NCI-H82 treated with DMSO at 0.1 percent for 48 hours (cell line): ENCODE data around the gene MRM1.
A peak's percentile ranks its signal among the peaks of the same experiment; 100 is the strongest.

Experiments used
- DNase-seq: peaks from one replicate; lab custom pipeline; 2025; ENCODE audit not compliant: unreplicated experiment; lab: John Stamatoyannopoulos, UW

MRM1 gene

DNA sequence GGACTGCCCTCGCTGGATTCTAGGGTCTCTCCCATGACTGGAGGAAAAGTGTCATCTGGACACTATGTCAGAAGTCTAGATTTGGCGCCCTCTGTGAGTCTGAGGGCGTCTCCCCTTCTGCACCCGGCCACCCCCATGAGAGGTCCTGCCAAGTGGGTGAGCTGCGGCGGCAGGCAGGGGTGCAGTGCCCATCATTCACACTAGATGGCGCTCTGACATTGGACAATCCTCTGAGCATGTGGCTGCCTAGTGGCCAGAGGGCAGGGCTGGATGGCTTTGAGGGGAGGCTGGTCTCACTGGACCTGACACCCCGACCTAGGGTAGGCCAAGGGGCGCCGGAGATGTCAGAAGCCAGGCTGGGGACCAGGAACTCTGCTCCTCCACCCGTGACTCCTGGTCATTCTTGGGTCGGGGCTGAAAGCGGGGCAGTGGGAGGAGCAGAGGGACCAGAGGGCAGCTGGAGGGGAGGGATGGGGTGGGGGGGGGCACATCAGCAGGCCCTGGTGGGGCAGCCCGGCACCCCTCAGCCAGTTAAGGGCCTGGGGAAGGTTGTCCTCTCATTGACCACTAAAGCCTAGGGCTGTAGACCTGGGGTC is 28.0 kb downstream of the MRM1 start:
- peak; percentile 38 for DNase-seq

DNA sequence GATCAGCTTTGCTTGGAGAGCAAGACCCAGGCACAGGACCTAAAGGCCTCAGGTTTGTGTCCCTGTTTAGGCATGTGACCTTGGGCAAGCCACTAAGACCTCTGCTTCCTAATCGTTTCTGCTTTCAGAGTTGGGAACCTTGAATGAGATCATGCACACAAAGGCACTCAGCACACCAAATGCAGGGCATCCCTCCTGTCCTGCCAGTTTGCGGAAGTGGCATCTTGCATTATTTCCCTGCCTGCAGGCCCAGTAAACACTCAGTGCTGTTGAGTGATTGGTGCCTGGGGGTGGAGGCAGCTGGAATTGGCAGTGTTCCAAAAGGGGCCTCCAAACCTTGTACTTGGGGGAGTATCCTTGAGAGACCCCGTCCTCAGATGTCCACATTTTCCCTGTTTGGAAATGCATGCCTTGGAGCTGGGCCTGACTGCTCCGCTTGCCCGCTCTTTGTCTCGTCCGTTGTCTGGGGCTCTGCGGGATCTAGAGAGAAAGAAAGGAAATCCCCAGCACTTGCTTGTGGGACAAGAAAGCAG is 28.7 kb downstream of the MRM1 start:
- DNase-seq = no peak

DNA sequence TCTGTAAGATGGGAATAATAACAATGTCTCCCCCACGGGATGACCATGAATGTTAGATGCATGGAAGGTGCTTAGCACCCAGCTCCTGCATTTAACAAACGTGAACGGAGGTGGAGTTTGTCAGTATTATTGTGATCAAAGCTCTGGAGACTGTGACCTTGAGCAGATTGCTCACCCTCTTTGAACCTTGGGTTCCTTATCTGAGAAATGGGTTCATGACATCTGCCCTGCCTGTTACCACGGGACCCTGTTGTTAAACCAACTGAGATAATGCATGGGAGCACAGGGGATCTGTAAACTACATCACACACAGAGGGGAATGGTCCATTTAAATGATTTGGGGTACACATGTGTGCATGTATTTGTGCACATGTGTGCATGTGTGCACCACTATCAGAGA is 29.6 kb downstream of the MRM1 start:
- no peak for DNase-seq

DNA sequence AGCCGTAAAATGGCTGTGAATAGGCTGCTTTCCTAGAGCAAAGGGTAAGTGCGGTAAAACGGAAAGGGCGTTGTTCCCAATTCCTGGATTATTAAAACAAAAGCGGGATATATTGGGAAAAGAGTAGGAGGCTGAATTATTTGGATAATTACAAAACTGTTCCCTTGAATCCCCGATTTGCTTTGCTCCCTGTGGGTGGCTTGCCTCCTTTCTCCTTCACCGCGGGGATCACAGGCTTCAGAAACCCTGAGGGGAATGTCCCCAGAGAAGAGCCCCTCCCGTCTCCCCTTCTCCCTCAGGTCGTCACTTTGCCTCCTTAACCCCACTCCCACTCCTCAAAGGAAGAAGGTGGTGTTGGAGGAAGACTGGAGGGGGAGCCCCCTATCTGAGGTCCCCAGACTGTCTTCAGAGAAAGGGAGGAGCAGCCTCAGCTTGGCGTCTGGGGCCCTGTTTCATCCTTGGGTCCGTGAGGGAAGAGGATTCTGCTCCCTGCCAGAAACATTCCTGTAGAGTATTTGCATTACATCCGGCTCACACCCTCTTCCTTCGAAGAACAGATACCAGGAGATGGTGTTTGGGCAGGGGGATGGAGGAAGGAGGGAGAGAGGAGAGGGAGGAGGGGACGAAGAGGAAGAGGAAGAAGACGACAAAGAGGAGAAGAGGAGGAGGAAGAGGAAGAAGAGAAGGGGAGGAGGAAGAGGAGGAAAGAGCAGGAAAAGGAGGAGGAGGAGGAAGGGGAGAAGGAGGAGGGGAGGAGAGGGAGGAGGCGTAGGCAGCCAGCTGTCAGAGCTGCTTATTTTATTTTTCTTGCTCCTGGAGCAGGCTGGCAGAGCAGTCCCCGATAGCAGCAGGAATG is 31.8 kb downstream of the MRM1 start:
- no peak for DNase-seq

DNA sequence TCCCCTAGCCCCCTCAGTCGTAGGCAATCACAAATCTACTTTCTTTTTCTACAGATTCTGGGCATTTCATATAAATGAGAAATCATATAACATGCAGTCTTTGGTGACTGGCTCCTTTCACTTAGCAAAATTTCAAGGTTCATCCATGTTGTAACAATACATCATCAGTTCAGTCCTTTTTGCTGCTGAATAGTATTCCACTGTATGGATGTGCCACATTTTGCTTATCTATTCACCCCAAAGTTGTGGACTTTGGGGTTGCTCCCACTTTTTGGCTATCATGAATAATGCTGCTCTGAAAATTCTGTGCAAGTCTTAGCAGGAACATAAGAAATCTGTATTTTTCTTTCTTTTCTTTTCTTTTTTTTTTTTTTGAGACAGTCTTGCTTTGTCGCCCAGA is 39.0 kb downstream of the MRM1 start:
- no peak for DNase-seq

DNA sequence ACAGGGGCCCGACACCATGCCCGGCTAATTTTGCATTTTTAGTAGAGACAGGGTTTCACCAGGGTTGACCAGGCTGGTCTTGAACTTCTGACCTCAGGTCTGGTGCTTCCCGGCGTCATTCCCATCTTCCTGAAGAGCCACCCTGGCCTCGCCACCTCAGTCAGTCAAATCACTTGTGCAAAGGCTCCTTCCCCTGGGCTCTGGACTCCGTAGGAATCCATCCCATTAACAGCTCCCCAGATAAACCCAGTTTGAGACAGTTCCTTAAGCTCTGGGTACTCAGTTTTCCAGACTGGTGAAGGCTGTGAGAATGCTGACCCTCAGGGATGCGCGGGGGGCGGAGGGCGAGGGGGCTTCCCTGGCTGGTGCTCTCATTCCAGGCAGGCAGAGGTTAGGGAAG is 39.5 kb downstream of the MRM1 start:
- DNase-seq = no peak

DNA sequence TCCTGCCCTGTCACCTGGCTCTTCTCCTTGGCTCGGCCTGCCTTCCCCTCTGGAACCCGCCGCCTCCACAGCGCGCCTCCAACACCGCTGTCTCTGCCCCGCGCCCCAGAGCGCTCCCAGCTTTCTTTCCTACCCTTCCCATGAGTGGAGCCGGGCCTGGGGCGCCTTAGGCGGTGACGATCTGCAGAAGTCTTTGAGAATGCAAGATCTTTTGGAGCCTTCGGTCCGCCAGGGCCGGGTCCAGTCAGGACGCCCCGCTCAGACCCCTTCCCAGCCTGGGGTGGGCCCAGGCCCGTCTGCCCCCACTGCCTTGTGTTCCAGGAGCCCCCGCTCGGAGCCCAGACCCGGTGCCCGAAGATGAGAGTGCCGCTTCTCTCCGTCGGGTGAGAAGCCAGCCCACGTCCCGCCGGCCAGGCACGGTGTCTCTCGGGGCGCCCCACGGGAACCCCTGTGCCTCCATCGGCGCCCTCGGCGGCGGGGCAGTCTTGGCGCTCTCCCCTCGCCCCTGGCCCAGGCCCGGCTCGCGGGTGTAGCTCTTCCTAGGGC is 40.0 kb downstream of the MRM1 start:
- no peak for DNase-seq

DNA sequence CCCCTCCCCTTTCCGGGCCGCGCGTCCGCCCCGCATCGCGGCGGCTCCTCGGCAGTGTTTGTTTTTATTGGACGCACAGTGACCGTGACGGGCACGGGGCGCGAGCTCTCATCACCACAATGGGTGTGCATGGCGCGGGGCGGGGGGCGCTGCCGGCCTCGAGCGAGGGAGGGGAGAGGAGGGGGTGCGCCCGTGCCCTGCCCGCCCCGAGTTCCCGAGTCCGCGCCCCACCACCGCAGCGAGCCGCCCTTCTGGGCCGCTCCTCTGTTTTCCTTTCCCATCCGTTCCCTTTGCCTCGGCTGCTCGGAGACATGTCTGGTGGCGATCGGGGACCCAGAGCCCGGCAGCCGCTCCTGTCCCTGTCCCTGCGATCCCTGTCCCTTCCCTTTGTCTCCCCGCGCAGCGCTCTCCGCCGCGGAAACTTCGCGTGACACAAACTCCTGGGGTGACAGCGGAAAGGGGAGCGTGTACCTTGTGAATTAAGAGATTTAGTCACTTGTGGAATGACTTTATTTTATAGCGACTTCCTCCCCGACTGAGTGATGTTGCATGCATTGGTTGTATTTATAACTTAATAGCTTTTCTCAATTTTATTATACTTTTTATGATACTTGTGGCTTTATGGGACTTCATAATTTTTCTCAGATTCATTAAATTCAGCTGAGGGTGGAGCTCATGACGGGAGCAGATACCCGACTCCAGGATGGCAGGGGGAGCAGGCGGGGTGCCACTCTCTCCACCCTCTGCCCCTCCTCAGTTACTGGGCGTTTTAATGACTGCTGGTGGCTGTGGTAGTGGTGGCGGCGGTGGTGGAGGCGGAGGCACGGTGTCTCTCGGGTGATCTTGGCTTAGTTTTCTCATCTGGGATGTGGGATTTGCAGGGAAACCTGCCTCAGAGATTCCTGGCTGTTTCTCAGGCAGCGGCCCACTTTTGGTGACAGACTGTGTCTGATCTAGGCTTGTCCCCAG is 40.8 kb downstream of the MRM1 start:
- no peak for DNase-seq

DNA sequence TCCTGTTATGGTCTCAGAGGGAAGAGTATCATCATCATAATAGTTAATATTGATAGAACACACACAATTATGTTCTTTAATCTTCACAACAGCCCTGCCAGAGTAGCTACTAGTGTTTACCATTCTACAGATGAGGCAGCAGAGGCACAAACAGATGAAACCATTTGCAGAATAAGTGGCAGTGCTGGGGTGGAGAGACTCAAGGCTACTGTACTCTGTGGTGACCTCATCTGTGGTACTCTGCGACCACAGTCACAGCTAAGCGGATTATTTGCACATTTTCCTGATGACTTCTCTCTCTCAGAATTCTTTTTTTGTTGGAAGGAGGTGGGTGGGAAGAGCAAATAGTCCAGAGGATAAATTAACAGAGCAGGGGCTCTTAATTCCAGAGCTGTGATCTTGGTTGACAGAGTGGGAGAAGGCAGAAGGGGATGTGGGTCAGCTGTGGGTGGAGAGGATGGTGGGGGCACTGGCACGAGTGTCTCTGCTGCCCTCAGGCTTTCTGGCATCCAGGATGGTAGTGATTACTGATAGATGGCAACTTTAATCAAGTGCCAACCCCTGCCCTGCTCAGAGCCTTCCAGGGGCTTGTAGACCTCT is 41.8 kb downstream of the MRM1 start:
- DNase-seq = no peak

DNA sequence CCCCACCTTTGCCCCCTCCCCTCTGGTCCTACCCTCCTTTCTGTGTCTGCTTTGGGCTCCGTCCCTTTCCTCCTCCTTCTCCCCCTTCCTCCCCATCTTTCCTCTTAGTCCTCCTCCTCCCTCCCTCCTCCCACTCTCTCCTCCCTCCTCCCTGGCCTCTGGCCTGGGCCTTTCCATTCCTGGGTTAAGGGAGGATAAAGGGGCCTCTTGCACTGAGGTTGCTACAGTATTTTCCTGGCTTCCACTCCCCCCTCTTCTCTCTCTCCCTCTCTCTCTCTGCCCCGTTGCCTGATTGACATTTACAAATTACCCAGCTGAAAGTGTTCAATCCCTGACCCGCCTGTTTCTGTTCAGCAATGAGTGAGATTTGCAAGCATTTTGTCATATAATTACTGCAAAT is 44.0 kb downstream of the MRM1 start:
- DNase-seq = no peak

DNA sequence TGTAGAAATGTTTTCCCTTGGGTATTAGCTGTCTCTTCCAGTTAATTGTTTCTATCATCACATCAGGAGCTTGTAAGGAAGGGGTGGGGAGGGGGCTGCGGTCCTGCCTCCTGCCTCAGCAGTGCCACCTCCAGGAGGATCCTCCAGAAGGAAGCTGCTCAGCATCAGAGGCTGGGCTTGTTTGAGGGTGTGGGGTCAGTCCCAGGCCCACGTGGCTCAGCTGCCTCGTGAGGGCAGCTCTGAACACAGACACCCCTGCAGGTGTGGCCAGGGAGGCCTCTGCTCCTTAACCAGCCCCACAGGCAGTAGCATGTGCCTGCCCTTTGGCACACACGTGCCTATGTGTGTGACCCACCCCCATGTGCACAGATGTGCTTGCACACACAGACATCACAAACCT is 46.3 kb downstream of the MRM1 start:
- DNase-seq = peak; percentile 10

DNA sequence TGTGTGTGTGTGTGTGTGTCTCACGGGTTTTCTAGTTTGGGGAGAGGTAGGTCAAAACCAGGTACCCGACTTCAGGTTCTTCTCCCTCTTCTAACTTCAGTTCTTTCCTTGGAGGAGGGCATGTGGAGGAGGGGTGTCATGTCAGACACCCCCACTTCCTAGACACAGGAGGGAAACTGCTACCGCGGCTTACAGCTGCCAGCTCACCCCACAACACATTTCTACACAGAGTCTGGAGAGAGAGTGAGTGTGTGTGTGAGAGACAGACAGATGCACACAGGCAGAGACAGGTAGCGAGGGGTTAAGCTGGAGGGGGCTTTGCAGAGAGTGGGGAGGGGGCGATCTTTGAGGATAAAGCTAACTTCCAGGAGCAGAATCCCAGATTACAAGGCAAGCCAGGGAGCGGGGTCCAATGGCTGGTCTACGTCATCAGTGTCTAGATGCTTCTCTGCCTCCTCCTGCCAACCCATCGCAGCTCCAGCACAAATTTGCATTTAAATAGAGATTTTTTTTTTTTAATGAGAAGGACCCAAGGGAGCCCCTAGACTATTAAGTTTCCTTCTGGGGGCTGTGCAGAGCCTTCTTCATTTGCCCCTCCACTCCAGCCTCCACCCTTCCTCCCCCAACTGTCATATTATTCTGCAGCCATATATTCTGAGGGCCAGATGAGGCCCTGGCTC is 48.9 kb downstream of the MRM1 start:
- DNase-seq = no peak

DNA sequence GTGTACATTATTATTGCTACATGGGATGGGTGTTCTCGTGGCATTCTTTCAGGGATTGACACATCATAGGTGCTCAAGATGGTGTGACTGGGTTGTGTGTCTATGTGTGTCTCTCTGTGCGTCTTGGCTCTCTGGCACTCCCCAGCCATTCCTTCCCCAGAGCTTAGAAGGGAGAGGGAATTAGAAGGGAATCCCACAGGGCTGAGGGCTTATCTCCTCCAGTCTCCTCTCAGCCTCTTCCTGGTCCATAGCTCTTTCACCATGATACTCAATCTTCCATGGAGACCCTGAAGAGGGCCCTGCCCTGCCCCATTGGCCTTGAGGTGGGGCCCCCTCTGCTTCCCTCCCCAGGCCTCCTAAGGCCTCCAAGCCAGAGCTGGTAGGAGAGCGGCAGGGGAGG is 52.0 kb downstream of the MRM1 start:
- no peak for DNase-seq

DNA sequence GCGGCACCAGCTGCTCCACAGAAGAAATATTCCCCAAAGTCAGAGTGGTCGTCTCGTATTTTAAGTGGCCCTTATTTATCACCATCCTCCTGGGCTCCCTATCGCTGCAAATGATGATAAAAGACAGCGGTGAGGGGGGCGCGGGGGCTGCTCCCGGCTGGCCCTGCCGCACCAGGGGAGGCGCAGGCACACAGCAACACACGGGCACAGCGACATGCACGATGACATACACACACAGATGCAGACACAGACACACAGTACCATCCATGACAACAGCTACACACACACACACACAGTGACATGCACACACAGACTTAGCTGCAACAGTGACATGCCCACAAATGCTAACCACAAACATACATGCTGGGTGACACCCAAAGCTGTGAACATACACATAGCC is 52.5 kb downstream of the MRM1 start:
- DNase-seq = no peak

DNA sequence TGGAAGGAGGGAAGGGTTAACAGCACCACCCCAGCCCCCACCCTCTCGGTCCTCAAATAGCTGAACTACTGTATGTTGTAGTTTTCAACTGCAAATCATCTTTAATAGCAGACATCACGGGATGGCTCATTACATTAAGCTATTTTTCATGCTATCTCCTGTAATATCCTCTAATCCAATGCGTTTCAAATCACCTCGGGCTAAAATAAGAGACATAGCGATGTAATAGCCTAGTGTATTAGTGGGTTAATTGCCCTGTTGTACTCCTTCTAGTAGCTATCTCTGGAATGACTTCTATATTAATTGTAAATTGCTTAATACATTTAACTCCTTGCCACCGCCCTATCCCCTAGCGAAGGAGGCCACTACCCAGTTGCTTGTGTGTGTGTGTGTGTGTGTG is 54.3 kb downstream of the MRM1 start:
- DNase-seq = no peak

DNA sequence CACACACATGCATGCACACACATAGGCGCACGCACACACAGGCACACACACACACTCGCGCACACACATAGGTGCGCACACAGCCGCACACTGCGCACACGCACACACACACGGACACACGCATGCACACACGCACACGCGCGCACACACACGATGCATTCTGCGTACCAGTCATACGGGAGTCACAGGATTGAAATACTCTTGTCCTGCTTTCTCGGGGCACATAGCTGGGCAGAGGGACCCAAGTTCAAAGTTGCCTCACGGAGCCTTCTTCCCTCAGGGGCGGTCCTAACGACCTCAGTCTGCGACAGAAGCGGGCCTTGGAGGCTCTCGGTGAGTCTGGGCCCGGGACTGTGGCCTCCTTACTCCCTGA is 56.0 kb downstream of the MRM1 start:
- no peak for DNase-seq

DNA sequence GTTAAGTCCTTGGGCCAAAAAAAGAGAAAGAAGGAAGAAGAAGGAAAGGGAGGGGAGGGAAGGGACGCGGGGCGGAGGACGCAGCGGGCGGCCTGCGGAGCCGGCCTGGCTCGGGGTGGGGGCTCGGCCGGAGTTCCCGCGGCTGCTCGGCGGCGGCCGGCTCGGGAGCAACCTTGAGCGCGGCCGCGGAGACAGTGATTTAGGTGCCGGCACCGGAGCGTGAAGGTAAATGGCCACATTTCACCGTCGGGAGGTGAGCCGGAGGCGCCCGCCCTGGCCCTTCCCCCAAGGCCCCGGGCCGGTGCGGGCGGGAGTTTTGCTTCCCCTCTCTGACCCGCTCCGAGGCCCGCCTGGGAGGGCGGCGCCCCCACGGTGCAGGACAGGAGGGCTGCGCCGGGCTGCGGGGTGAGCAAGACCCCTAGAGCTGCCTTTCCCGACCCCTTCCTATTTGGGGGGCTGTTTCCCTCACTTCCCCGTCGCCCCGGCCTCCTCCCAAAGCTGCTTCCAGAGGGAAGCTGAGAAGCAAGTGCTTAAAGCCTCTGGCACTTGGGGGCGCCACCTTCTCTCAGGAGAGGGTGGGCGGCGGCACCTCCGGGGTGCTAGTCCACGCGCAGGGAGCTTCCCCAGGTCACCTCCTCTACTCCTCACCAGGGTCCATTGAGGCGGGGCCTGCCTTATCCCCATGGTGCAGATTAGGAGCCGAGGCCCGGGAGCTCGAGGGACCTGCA is 56.5 kb downstream of the MRM1 start:
- no peak for DNase-seq
